Stimulated activated CD8-positive, alpha-beta memory T cell treated with anti-CD3 and anti-CD28 coated beads, Interleukin-15, amount 100 ng/mL, for 48 hours (primary cell): ENCODE measurements around the gene PI4KB.
A peak's percentile ranks its signal among the peaks of the same experiment; 100 is the strongest.

Source experiments
- DNase-seq, 2 donors: peaks; one replicate each; pipeline ENCODE4 v3.0.0-alpha.2; 2020; ENCODE audit warnings: low read depth in 2 of 2

The PI4KB gene

GRCh38 chr1:151311589-151312331 lies 15.5 kb downstream of the PI4KB start:
- DNase-seq: peak; percentile 78 to 82

DNA sequence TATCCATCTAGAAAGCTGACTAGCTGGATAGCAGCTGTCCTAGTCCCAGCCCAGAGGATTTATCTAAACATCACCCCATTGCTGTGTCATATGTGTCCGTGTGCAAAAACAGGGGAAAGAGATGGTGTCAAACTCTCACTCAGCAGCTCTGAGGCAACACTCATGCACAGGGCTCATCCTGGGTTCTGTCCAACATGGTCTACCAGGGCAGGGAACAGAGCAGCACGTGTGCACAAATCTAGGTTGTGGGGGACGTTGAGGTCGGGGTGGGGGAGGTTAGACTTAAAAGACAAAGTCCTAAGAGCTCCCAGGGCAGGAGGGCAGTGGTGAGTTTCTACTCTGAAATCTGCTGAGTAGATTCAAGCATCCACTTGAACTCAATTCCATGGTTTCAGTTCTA lies 16.2 kb downstream of the PI4KB start:
- DNase-seq: no peak

DNA sequence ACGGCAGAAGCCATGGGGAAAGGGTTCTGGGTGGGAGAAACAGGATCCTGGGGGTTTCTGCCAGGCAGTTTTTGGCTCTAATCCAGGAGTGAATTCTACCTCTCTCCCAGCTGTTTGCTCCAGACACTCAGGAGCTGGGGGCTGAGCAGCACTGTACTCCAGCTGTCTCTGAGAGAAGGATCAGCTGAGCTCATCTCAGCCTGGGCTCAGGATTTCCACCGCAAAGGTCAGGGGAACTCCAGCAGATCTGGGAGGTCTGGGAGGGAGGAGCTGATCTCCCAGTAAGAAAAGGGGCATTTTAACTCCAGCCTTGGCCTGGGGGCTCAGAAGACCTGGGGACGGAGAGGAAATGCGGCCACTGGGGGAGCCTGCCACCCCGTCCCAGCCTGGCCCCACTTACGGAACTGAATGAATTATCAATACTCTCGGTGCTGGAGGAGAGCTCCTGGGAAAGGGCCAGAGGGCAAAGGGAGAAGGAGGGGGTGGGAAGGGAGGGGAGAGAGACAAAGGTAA lies 17.3 kb downstream of the PI4KB start:
- no peak for DNase-seq

- DNase-seq: no peak
Observed at GRCh38 chr1:151294742-151295462, 32.3 kb downstream of the PI4KB start.

- DNase-seq: no peak
Observed at GRCh38 chr1:151293093-151293492, 34.1 kb downstream of the PI4KB start.

DNA sequence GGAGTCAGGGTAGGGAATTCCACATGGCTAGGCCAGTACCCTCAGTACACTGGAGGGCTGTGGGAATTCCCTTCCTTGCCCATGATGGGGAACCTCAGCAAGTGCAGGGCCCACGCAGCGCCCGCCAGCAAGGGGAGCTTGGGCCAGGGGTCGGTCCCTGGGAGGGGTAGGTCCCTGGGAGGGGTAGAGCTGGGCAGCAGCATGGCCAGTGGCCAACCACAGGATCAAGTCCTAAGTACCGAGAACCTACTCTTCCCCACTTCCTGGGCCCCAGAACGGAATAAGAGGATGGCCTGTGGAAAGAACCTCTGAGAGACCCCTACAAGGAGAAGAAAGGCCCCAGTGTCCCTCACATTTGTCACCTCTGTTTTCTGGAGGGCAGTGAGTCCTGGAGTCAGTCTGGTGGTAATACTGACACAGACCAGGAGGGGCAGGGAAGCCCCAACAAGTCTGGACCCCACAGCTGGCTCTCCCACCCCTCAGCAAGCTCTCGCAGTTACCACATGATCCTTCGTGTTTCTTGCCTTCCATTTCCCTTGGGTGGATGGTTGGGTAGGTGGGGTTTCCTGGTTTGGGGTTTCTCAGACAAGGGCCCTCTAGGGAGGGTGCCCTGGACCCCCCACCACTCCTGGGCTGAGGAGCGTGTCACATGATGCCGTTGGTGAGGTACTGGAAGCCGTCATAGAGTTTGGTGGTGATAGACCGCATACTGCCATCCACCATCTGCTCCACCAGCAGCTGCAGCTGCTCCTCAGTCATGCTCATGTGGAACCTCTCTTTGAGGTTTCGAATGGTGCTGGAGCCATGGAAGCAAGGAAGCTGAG lies 34.8 kb downstream of the PI4KB start:
- DNase-seq: no peak

GRCh38 chr1:151290709-151291303 lies 36.4 kb downstream of the PI4KB start:
- no peak for DNase-seq

- DNase-seq: no peak
Observed at GRCh38 chr1:151289991-151290708, 37.1 kb downstream of the PI4KB start.

GRCh38 chr1:151289080-151289935 lies 37.9 kb downstream of the PI4KB start:
- DNase-seq: no peak

DNA sequence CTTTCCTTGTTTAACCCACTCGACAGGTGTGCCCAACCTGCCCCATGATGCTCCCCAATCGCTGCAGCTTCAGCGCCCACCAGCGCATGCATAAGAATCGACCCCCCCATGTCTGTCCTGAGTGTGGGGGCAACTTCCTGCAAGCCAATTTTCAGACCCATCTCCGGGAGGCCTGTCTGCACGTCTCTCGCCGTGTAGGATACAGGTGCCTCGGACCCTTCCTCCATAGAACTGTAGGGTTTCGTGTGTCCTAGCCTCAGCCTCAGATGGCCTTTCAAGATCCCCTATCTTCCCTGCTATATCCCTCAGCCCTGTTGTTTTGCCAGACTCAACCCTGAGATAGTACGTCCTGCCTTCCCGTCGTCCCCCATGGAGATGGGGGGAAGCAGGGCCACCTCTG lies 38.7 kb downstream of the PI4KB start:
- no peak for DNase-seq

GRCh38 chr1:151287767-151288500 lies 39.3 kb downstream of the PI4KB start:
- no peak for DNase-seq

- no peak for DNase-seq
Observed at GRCh38 chr1:151287341-151287699, 39.9 kb downstream of the PI4KB start.

GRCh38 chr1:151286619-151287340 lies 40.4 kb downstream of the PI4KB start:
- DNase-seq: no peak

GRCh38 chr1:151284013-151284577 lies 43.1 kb downstream of the PI4KB start:
- DNase-seq: no peak

- no peak for DNase-seq
Observed at GRCh38 chr1:151282883-151283725, 44.1 kb downstream of the PI4KB start.

GRCh38 chr1:151281969-151282882 lies 45.0 kb downstream of the PI4KB start, which contains the start of gene ZNF687:
TSS of gene ZNF687 (plus strand) at chr1:151282299. CDS start at chr1:151286292, 3,993 bp downstream.
- DNase-seq: peak; percentile 99
